ENCODE measurements around the gene SCN1A.

SCN1A gene

GRCh38 chr2:165970663-165971062 lies 157.2 kb downstream of the SCN1A start:
- no peak for DNase-seq (ENCODE audit: low read depth)

DNA sequence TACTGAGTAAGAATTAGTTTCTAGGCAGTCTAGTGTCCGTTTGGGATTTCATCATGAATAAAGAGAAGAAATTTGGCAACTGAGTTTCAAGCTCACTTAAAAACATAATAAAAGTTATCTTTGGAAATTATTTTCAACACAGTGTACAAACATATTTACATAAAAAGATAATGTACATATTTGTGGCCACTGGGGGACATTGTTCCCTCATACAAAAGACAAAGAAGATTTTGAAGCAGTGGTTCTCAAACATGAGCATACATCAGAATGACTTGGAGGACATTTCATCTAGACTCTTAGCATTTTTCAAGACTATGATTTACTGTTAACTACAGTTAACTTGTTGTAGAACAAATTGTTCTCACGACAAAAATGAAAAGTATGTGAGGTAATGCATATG lies 158.6 kb downstream of the SCN1A start:
- no peak for DNase-seq (ENCODE audit: low read depth)

DNA sequence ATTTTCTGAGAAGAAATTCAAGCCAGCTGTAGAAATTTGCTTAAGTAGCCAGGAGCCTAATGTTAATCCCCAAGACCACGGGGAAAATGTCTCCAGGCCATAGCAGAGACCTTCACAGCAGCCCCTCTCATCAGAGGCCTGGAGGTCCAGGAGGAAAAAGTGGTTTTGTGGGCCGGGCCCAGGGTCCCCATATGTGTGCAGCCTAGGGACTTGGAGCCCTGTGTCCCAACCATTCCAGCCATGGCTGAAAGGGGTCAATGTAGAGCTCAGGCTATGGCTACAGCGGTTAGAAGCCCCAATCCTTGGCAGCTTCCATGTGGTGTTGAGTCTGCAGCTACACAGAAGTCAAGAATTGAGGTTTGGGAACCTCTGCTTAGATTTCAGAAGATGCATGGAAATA lies 160.1 kb downstream of the SCN1A start:
- DNase-seq (ENCODE audit: low read depth) = no peak

DNA sequence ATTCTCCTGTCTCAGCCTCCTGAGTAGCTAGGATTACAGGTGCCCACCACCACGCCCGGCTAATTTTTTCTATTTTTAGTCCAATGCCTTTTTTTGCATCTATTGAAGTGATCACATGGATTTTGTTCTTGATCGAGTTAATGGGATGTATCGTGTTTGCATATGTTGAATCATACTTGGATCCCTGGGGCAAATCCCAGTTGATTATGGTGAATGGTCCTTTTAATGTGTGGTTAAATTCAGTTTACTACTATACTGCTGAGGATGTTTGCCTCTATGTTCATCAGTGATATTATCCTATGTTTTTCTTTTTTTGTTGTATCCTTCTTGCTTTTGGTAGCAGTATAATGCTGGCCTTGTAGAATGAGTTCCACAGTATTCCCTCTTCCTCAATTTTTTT lies 166.0 kb downstream of the SCN1A start:
- DNase-seq (ENCODE audit: low read depth) = no peak

DNA sequence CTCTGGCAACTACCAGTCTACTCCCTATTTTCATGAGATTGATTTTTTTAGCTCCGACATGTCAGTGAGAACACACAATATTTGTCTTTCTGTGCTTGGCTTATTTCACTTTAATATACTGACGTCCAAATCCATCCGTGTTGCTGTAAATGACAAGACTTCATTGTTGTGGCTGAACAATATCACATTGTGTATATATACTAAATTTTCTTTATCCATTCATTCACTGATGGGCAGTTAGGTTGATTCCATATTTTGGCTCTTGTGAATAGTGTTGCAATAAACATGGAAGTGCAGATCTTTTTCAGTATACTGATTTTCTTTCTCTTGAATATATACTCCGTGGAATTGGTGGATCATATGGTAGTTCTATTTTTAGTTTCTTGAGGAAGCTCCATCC lies 168.4 kb downstream of the SCN1A start:
- DNase-seq (ENCODE audit: low read depth) = no peak

DNA sequence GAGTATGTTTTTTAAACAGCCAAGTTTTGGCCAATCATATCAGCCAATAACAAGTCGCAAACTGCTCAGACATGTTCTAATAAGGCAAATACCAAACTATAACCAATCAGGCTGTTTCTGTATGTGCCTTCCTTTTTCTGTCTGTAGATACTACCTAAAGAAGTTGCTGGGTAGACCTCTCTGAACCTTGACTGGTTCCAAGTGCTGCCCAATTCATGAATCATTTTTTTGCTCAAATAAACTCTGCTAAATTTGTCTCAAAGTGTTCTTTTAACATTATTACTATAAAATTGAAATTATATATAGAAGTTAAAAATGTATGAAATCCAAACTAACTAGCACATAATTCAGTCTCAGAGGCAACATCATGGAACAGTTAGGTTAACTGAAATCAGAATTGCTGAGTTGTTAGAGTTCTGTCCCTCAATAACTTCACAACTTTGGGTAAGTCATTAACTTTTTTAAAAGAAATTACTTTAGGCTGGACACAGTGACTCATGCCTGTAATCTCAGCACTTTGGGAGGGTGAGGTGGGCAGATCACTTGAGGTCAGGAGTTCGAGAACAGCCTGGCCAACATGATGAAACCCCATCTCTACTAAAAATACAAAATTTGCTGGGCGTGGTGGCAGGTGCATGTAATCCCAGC lies 169.4 kb downstream of the SCN1A start:
- no peak for DNase-seq (ENCODE audit: low read depth)

- DNase-seq (ENCODE audit: low read depth) = no peak
These were observed 170.7 kb downstream of the SCN1A start for GRCh38 chr2:165957030-165957675.

- peak; percentile 89 for DNase-seq (ENCODE audit: low read depth)
These were observed 173.9 kb downstream of the SCN1A start, which contains the start of gene TTC21B for GRCh38 chr2:165953655-165954606. TTC21B (minus strand) TSS chr2:165953776; CDS start chr2:165953705, 71 bp downstream.

DNA sequence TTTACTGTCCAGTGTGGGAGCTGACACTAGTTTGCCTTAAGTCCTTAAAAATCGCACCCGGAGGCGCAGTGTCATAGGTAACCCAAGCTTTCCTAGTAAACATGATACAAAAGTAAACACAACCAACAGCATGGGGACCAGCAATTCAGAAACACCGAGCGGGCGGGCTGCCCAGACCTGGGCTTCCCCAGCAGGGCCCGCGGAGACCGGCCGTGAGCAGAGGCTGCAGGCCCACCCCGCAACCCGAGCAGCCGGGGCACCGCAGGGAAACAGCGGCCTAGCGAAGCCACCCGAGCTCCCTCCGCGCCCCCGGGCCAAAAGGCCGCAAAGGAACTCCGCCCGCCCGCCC lies 174.5 kb downstream of the SCN1A start:
- no peak for DNase-seq (ENCODE audit: low read depth)

DNA sequence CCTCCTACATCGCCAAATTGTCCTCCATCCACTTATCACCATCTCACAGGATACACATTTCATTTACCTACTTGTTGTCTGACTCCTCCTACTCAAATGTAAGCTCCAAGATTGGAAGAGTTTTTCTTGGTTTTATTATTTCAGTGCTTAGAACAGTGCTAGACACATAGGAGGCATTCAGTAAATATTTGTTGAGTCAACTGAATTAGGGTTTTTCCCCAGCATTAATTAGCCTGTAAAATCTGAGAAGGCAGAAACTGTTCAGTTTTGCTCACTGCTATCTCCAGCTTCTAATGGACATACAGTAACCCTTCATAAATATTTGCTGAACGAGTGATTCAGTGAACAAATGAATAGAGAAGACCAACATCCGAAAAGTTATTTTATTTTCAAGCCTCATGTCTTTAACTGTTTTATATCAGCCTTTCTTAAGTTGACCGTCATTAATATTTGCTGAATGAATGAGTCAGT lies 175.0 kb downstream of the SCN1A start:
- no peak for DNase-seq (ENCODE audit: low read depth)

DNA sequence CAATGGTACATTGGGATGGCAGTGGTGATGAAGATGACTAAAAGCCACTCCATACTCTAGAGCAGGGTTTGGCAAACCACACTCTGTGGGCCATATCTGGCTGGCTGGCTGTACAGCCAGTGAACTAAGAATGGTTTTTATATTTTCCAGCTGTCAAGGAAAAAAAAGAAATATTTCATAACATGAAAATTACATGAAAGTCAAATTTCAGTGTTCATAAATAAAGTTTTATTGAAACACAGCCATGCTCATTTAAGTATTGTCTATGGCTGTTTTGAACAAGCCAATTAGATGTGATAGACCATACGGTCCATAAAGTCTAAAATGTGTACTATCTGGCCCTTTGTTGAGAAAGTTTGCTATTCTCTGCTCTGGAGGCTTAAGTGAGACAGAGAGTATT lies 175.7 kb downstream of the SCN1A start:
- no peak for DNase-seq (ENCODE audit: low read depth)

GRCh38 chr2:165950438-165950837 lies 177.4 kb downstream of the SCN1A start:
- DNase-seq (ENCODE audit: low read depth) = no peak

- DNase-seq (ENCODE audit: low read depth) = no peak
These were observed 186.0 kb downstream of the SCN1A start for GRCh38 chr2:165941827-165942226.

GRCh38 chr2:165938237-165938636 lies 189.6 kb downstream of the SCN1A start:
- no peak for DNase-seq (ENCODE audit: low read depth)

Measured in stimulated activated CD4-positive, alpha-beta T cell treated with anti-CD3 and anti-CD28 coated beads, Interleukin-2, amount 100 ng/mL, for 4 hours (primary cell).